ENCODE data around the gene SLC39A11.

- TF ChIP-seq, protein P1, sequence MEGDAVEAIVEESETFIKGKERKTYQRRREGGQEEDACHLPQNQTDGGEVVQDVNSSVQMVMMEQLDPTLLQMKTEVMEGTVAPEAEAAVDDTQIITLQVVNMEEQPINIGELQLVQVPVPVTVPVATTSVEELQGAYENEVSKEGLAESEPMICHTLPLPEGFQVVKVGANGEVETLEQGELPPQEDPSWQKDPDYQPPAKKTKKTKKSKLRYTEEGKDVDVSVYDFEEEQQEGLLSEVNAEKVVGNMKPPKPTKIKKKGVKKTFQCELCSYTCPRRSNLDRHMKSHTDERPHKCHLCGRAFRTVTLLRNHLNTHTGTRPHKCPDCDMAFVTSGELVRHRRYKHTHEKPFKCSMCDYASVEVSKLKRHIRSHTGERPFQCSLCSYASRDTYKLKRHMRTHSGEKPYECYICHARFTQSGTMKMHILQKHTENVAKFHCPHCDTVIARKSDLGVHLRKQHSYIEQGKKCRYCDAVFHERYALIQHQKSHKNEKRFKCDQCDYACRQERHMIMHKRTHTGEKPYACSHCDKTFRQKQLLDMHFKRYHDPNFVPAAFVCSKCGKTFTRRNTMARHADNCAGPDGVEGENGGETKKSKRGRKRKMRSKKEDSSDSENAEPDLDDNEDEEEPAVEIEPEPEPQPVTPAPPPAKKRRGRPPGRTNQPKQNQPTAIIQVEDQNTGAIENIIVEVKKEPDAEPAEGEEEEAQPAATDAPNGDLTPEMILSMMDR (IDR thresholded peaks at IDR 0.05; ENCODE audit: insufficient read depth, low read length): no peak
- TF ChIP-seq POLR2AphosphoS5 (IDR thresholded peaks at IDR 0.05; ENCODE audit: low read depth): no peak
- TF ChIP-seq, protein P2, sequence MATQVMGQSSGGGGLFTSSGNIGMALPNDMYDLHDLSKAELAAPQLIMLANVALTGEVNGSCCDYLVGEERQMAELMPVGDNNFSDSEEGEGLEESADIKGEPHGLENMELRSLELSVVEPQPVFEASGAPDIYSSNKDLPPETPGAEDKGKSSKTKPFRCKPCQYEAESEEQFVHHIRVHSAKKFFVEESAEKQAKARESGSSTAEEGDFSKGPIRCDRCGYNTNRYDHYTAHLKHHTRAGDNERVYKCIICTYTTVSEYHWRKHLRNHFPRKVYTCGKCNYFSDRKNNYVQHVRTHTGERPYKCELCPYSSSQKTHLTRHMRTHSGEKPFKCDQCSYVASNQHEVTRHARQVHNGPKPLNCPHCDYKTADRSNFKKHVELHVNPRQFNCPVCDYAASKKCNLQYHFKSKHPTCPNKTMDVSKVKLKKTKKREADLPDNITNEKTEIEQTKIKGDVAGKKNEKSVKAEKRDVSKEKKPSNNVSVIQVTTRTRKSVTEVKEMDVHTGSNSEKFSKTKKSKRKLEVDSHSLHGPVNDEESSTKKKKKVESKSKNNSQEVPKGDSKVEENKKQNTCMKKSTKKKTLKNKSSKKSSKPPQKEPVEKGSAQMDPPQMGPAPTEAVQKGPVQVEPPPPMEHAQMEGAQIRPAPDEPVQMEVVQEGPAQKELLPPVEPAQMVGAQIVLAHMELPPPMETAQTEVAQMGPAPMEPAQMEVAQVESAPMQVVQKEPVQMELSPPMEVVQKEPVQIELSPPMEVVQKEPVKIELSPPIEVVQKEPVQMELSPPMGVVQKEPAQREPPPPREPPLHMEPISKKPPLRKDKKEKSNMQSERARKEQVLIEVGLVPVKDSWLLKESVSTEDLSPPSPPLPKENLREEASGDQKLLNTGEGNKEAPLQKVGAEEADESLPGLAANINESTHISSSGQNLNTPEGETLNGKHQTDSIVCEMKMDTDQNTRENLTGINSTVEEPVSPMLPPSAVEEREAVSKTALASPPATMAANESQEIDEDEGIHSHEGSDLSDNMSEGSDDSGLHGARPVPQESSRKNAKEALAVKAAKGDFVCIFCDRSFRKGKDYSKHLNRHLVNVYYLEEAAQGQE (IDR thresholded peaks at IDR 0.05; ENCODE audit: insufficient replicate concordance, low read depth): no peak
These were observed 168.3 kb downstream of the SLC39A11 start for GRCh38 chr17:72924196-72924595.

All from HL-60 (cell line).